ENCODE results near the gene ANO5. TPM values are rescaled to one million over a fixed set of nuclear protein-coding genes. Genes with fewer than 3 reads are reported as not detected.
A peak's percentile ranks its signal among the peaks of the same experiment; 100 is the strongest.

The ANO5 gene
- total RNA-seq, result not detected

- no peak for DNase-seq
- Mint-ChIP-seq H3K9me3 (no peaks in the 10 kb centered on the region), H3K36me3 (ENCODE audit: low read depth) (no peaks in the 10 kb centered on the region), H3K27me3 (ENCODE audit: low read depth) (peaks cover 35% of the 10 kb centered on the region), H3K4me1 (ENCODE audit: low read depth) (peaks cover 8% of the 10 kb centered on the region), H3K4me3 (peak within 1 kb of the TSS; percentile 34), H3K27ac (no peak within 1 kb of the TSS)
- intact Hi-C loops (cut with micrococcal nuclease), result no loop called here
- CTCF ChIA-PET, result no interaction called here
Observed at GRCh38 chr11:22192642-22193347, at the start of gene ANO5. TSS of gene ANO5 (plus strand) at chr11:22193085. CDS start at chr11:22193493, 408 bp downstream.

DNA sequence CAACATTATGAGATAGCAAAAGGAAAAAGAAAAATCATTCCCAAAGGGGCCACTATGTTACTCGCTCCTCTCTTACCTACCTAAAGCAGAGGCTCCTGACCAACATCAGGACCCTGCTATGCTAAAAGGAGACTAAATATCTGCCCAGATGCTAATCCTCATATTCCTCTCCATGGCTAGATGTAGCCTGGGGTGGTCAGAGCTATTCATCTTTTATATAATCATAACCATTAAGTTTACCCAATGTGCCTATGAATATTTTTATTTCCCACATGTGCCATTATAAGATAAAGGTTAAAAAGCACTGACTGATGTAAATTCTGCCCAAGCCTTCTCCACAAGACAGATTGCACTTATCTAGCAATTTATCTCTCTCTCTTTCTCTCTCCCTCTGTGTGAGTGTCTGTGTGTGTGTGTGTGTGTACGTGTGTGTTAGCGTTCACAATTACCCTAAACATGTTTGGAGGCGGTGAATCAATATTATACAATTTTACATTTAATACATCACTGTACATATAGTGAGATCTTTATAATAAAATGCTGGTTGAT is 41.2 kb upstream of the ANO5 start:
- intact Hi-C loops (cut with micrococcal nuclease), result no loop called here
- no peak overlapping the region for H3K4me3 Mint-ChIP-seq
- no peaks in the 10 kb centered on the region for H3K4me1 Mint-ChIP-seq (ENCODE audit: low read depth)
- H3K27me3 Mint-ChIP-seq (ENCODE audit: low read depth), result no peaks in the 10 kb centered on the region
- peaks cover 8% of the 10 kb centered on the region for H3K9me3 Mint-ChIP-seq
- CTCF ChIA-PET, result no interaction called here
- H3K27ac Mint-ChIP-seq, result no peak overlapping the region
- DNase-seq, result no peak
- H3K36me3 Mint-ChIP-seq (ENCODE audit: low read depth), result no peaks in the 10 kb centered on the region

- H3K27ac Mint-ChIP-seq, result no peak overlapping the region
- no peaks in the 10 kb centered on the region for H3K27me3 Mint-ChIP-seq (ENCODE audit: low read depth)
- no peaks in the 10 kb centered on the region for H3K4me1 Mint-ChIP-seq (ENCODE audit: low read depth)
- no peak overlapping the region for H3K4me3 Mint-ChIP-seq
- CTCF ChIA-PET, result no interaction called here
- no peaks in the 10 kb centered on the region for H3K36me3 Mint-ChIP-seq (ENCODE audit: low read depth)
- H3K9me3 Mint-ChIP-seq, result no peaks in the 10 kb centered on the region
- DNase-seq, result no peak
- intact Hi-C loops (cut with micrococcal nuclease), result no loop called here
Observed at GRCh38 chr11:22157531-22157930, 35.4 kb upstream of the ANO5 start.

DNA sequence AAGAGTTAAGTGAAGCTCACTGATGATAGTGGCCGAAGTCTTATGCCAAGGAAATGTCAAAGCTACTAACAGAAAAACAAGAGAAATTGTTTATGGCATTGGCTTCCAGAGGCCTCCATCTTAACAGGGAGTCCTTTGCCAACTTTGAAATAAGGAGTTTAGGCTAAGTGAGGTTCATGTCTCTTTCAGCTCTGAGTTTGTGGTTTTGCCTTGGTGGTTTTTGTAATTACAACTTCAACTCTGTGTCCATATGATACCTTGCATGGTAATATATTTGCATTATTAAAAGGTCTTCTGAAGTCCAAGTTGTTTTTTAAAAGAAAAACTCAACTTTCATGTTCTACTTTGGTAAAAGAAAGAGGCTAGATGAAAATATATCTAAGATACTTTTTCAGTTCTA is 31.4 kb upstream of the ANO5 start:
- DNase-seq, result no peak
- intact Hi-C loops (cut with micrococcal nuclease), result no loop called here
- Mint-ChIP-seq H3K9me3 (peaks cover 2% of the 10 kb centered on the region), H3K4me1 (ENCODE audit: low read depth) (no peaks in the 10 kb centered on the region), H3K4me3 (no peak overlapping the region), H3K36me3 (ENCODE audit: low read depth) (no peaks in the 10 kb centered on the region), H3K27me3 (ENCODE audit: low read depth) (no peaks in the 10 kb centered on the region), H3K27ac (no peak overlapping the region)
- CTCF ChIA-PET, result no interaction called here

DNA sequence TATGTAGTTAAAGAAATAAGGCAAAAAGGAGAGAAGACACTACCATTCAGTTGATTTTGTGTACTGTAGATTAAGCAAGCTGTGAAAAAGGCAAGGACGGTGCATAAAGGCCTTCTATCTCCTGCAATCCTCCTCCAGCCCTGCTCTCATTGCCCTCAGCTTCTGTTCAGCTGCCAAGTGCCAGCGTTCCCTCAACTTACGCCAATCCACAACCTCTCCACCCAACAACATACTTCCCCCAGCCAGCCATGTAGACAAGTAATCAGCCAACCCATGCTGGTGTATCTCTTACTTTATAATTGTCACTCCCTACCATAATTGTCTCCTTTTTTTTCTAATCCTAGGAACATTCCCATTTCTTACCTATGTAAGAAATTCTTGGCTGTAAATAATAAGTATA is 30.1 kb upstream of the ANO5 start:
- CTCF ChIA-PET, result no interaction called here
- H3K4me3 Mint-ChIP-seq, result no peak overlapping the region
- DNase-seq, result no peak
- H3K9me3 Mint-ChIP-seq, result peaks cover 2% of the 10 kb centered on the region
- intact Hi-C loops (cut with micrococcal nuclease), result no loop called here
- H3K27me3 Mint-ChIP-seq (ENCODE audit: low read depth), result no peaks in the 10 kb centered on the region
- H3K4me1 Mint-ChIP-seq (ENCODE audit: low read depth), result no peaks in the 10 kb centered on the region
- no peak overlapping the region for H3K27ac Mint-ChIP-seq
- no peaks in the 10 kb centered on the region for H3K36me3 Mint-ChIP-seq (ENCODE audit: low read depth)

DNA sequence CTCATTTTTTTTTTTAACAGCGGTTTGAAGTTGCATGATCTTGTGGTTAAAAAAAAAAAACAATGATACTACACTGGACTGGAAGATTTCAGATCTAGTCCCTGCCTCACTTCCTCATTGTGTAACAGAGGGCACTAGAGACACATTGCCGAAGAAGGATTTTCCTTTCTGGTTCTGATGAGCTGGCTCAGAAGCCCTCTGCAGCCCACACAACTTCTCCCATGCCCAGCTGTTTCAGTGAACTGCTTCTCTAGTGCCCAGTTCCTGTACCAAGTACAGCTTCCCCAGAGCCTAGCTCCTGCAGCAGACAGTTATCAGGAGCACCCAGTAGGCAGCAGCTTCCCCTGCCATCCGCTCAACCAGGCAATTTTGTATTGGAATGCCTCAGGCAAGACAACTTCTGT is 29.5 kb upstream of the ANO5 start:
- no peak overlapping the region for H3K27ac Mint-ChIP-seq
- no peak overlapping the region for H3K4me3 Mint-ChIP-seq
- H3K9me3 Mint-ChIP-seq, result peaks cover 2% of the 10 kb centered on the region
- intact Hi-C loops (cut with micrococcal nuclease), result no loop called here
- CTCF ChIA-PET, result no interaction called here
- no peaks in the 10 kb centered on the region for H3K4me1 Mint-ChIP-seq (ENCODE audit: low read depth)
- no peaks in the 10 kb centered on the region for H3K27me3 Mint-ChIP-seq (ENCODE audit: low read depth)
- no peaks in the 10 kb centered on the region for H3K36me3 Mint-ChIP-seq (ENCODE audit: low read depth)
- no peak for DNase-seq

DNA sequence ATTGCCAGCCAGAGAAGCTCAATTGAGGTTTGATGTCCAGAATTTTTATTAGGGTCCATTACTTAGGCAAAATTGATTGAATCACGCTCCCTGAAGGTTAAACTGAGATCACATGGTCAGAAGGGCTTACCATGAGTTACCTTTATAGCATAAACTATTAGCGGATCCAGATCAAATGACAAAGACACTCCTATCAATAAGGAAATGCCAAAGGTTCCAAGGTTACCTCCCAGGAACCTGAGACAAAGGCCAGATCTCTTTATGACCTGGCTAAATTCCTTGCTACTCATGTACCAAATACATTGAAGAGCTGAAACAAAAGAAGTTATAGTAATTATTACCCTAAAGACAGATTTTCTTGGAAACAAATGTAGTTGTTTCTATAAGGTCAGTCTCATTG is 27.8 kb upstream of the ANO5 start:
- intact Hi-C loops (cut with micrococcal nuclease), result no loop called here
- H3K36me3 Mint-ChIP-seq (ENCODE audit: low read depth), result no peaks in the 10 kb centered on the region
- no peak for DNase-seq
- H3K27me3 Mint-ChIP-seq (ENCODE audit: low read depth), result no peaks in the 10 kb centered on the region
- no peaks in the 10 kb centered on the region for H3K4me1 Mint-ChIP-seq (ENCODE audit: low read depth)
- CTCF ChIA-PET, result no interaction called here
- H3K9me3 Mint-ChIP-seq, result peaks cover 2% of the 10 kb centered on the region
- H3K27ac Mint-ChIP-seq, result no peak overlapping the region
- H3K4me3 Mint-ChIP-seq, result no peak overlapping the region

DNA sequence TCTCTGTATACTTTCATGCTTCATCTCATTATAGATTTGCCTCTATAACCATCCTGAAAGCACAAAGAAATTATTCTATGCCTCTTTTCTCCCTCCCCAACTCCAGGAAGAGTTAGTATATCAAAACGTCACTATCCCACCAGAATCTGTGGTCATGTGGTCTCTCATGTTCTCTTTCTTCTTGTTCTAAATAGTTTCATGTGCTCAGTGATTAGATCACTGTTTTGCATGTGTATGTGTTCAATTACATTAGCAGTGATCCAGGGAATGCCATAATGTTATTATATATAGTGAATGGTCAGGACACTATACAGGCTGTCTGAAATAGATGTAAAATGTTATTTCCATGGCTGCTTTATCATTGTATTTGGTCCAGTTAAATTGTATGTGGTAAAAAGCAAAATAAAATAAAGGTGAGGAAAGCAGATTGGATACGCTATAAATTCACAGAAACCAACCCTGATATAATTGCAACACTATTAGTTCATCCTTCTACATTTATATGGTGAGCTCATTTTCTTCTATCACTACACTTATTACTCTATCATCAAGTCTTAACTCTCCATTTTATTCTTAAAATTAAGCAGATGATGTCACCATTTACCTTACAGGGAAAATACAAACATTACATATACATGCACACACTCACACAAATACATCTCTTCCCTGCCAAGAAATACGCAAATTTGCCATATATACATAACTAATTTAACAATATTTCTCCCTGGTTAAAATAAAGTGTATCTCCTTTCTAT is 26.9 kb upstream of the ANO5 start:
- Mint-ChIP-seq H3K4me1 (ENCODE audit: low read depth) (no peaks in the 10 kb centered on the region), H3K36me3 (ENCODE audit: low read depth) (no peaks in the 10 kb centered on the region), H3K27ac (no peak overlapping the region), H3K9me3 (peaks cover 2% of the 10 kb centered on the region), H3K4me3 (no peak overlapping the region), H3K27me3 (ENCODE audit: low read depth) (no peaks in the 10 kb centered on the region)
- CTCF ChIA-PET, result interaction anchor here (0.6 kb wide), 1 partner anchor 108 kb away, joined by 3 read pairs; no protein-coding TSS in a partner anchor
- DNase-seq, result no peak
- intact Hi-C loops (cut with micrococcal nuclease), result no loop called here

DNA sequence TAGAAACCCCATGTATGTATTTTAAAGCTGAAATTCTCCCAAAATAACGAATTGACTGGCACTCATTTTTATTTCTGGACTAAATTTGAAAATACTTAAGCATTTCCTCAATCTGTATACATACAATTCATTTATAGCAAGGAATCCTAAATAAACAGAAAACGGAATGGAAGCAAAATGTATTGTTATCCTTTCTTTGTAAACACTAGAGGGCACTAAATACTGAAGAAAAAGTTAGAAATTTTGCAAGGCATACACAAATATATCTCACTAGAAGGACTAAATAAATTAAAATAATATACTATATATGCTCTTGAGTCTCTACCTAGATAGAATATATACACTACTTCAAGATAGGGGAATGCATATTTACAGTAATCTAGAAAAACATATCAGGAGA is 23.1 kb upstream of the ANO5 start:
- intact Hi-C loops (cut with micrococcal nuclease), result loop anchor here (2.0 kb wide), 1 partner anchor 135 kb away; no protein-coding TSS in a partner anchor
- DNase-seq, result no peak
- Mint-ChIP-seq H3K4me3 (no peak overlapping the region), H3K9me3 (no peaks in the 10 kb centered on the region), H3K27me3 (ENCODE audit: low read depth) (no peaks in the 10 kb centered on the region), H3K36me3 (ENCODE audit: low read depth) (no peaks in the 10 kb centered on the region), H3K4me1 (ENCODE audit: low read depth) (no peaks in the 10 kb centered on the region), H3K27ac (no peak overlapping the region)
- CTCF ChIA-PET, result interaction anchor here (0.8 kb wide), 1 partner anchor 135 kb away, joined by 3 read pairs; no protein-coding TSS in a partner anchor

DNA sequence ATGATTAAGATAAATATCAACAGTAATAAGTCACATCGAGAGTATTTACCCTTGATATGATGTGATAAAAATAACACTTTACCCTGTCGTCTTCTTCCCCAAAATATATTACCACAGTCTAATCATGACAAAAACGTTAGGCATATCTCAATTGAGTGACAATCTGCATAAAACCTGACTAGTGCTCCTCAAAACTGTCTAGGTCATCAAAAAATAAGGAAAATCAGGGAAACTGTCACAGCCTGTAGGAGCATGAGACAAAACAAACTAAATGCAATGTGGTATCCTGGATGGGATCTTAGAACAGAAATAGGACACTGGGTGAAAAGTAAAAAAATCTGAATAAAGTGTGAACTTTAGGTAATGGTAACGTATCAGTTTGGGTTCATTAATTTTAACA is 19.4 kb upstream of the ANO5 start:
- intact Hi-C loops (cut with micrococcal nuclease), result no loop called here
- H3K27ac Mint-ChIP-seq, result no peak overlapping the region
- DNase-seq, result no peak
- H3K4me1 Mint-ChIP-seq (ENCODE audit: low read depth), result no peaks in the 10 kb centered on the region
- no peak overlapping the region for H3K4me3 Mint-ChIP-seq
- H3K27me3 Mint-ChIP-seq (ENCODE audit: low read depth), result no peaks in the 10 kb centered on the region
- H3K9me3 Mint-ChIP-seq, result no peaks in the 10 kb centered on the region
- no peaks in the 10 kb centered on the region for H3K36me3 Mint-ChIP-seq (ENCODE audit: low read depth)
- CTCF ChIA-PET, result no interaction called here

DNA sequence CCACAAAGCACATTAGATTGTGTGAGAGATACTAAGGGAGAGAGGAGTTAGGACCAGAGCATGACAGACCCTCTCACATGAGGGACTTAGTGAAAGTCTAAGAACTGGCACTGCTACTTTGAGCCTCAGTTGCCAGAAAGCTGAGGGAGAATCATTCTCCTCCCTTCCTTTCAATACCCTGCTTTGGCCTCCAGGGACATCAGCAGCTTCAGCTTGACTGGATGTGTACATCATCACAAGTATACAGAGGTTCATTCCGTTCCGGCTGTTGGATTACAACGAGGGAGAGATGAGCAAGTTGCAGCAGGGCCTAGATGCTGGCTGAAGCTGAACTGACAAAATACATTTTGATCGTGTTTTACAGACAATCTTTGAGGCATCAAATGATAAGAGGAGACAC is 15.7 kb upstream of the ANO5 start:
- H3K27me3 Mint-ChIP-seq (ENCODE audit: low read depth), result no peaks in the 10 kb centered on the region
- no peaks in the 10 kb centered on the region for H3K4me1 Mint-ChIP-seq (ENCODE audit: low read depth)
- no peaks in the 10 kb centered on the region for H3K36me3 Mint-ChIP-seq (ENCODE audit: low read depth)
- peaks cover 2% of the 10 kb centered on the region for H3K9me3 Mint-ChIP-seq
- CTCF ChIA-PET, result interaction anchor here (0.6 kb wide), 1 partner anchor 1568 kb away, joined by 4 read pairs; no protein-coding TSS in a partner anchor
- H3K4me3 Mint-ChIP-seq, result no peak overlapping the region
- intact Hi-C loops (cut with micrococcal nuclease), result no loop called here
- no peak overlapping the region for H3K27ac Mint-ChIP-seq
- no peak for DNase-seq

DNA sequence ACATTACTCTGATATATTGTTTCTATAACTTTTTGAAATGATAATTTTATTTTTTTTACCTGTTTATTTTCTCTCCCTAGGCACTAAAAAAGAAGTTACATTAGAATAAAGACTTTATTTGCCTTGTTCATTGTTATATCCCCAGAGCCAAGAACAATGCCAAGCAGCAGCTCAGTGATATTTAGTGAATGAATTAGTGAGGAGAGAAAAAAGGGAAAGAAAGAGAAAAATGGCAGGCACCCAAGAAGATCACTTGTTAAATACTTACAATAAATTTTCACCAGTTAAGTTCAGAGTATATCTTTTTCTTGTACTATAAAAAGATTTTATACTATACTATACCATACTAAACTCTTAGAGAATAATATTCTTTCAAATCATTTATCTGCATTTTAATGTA is 13.3 kb upstream of the ANO5 start:
- H3K36me3 Mint-ChIP-seq (ENCODE audit: low read depth), result no peaks in the 10 kb centered on the region
- CTCF ChIA-PET, result no interaction called here
- no peaks in the 10 kb centered on the region for H3K4me1 Mint-ChIP-seq (ENCODE audit: low read depth)
- no peak for DNase-seq
- no peak overlapping the region for H3K27ac Mint-ChIP-seq
- H3K27me3 Mint-ChIP-seq (ENCODE audit: low read depth), result no peaks in the 10 kb centered on the region
- H3K9me3 Mint-ChIP-seq, result peaks cover 2% of the 10 kb centered on the region
- H3K4me3 Mint-ChIP-seq, result no peak overlapping the region
- intact Hi-C loops (cut with micrococcal nuclease), result no loop called here

DNA sequence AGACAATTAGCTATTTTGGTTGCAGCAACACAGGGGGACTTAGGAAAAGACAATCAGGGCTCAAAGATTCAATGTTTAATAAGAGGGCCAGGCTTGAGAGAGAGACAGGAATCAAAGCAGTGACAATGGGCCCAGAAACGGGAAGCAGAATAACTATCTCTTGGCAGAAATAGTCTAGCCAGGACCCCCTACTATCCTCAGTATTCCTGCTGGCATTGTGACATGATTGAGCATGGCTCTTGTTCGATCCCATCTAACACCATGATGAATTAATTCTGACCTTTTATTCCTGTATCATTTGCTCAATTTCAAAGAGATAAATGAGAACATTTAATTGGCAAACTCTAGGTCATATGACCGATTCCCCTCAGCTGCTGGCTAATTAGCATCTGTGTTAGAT is 12.8 kb upstream of the ANO5 start:
- CTCF ChIA-PET, result no interaction called here
- intact Hi-C loops (cut with micrococcal nuclease), result no loop called here
- no peak for DNase-seq
- no peaks in the 10 kb centered on the region for H3K36me3 Mint-ChIP-seq (ENCODE audit: low read depth)
- no peak overlapping the region for H3K4me3 Mint-ChIP-seq
- no peaks in the 10 kb centered on the region for H3K4me1 Mint-ChIP-seq (ENCODE audit: low read depth)
- H3K9me3 Mint-ChIP-seq, result peaks cover 2% of the 10 kb centered on the region
- no peaks in the 10 kb centered on the region for H3K27me3 Mint-ChIP-seq (ENCODE audit: low read depth)
- H3K27ac Mint-ChIP-seq, result no peak overlapping the region

Data from activated naive CD4-positive, alpha-beta T cell treated with anti-CD3 and anti-CD28 coated beads for 36 hours (primary cell).